Measurements from ENCODE around the gene NDUFB8.

GRCh38 chr10:100489396-100489795 lies 40.3 kb downstream of the NDUFB8 start:
- TF ChIP-seq CTCF (IDR thresholded peaks at IDR 0.05) (no peak), POLR2A (IDR thresholded peaks at IDR 0.05) (no peak)

All from esophagus squamous epithelium (tissue), 4 donors.